Progenitor cell of endocrine pancreas (in vitro differentiated cells): Measurements from ENCODE around the gene G6PC2. TPM values are rescaled to one million over a fixed set of nuclear protein-coding genes. Genes with fewer than 3 reads are reported as not detected.

ENCODE experiments used
- DNase-seq: peaks from one replicate; pipeline ENCODE4 v3.0.0; 2021; ENCODE audit warnings: low spot score; ENCODE audit not compliant: unreplicated experiment
- H3K27ac Mint-ChIP-seq: 2 replicates; pipeline ENCODE4 v1.8.0; 2021; ENCODE audit warnings: mild to moderate bottlenecking, moderate library complexity, mixed read lengths
- H3K27me3 Mint-ChIP-seq: 2 replicates; pipeline ENCODE4 v1.8.0; 2021; ENCODE audit warnings: mixed read lengths
- H3K36me3 Mint-ChIP-seq: 2 replicates; pipeline ENCODE4 v1.8.0; 2022; ENCODE audit warnings: mixed read lengths; ENCODE audit not compliant: insufficient read depth
- H3K4me1 Mint-ChIP-seq: 2 replicates; pipeline ENCODE4 v1.8.0; 2021; ENCODE audit warnings: low read depth, mixed read lengths
- H3K4me3 Mint-ChIP-seq: 2 replicates; pipeline ENCODE4 v1.8.0; 2021; ENCODE audit warnings: low read depth, mild to moderate bottlenecking, moderate library complexity, mixed read lengths
- H3K9me3 Mint-ChIP-seq: 2 replicates; pipeline ENCODE4 v1.8.0; 2021; ENCODE audit warnings: low read depth, mixed read lengths
- long read RNA-seq: library from polyadenylated mRNA; unstranded; transcript quantifications from one replicate; pipeline ENCODE4 v2.0.0, GENCODE V29; 2020
- total RNA-seq: library from RNA; stranded (reverse); gene quantifications from 2 replicates; pipeline ENCODE4 v1.2.1, GENCODE V29; 2021
- TF ChIP-seq, protein P1 (sequence below): fragments of 200-600 bp; sonication (generic); IDR thresholded peaks from one replicate; pipeline ENCODE4 v1.5.0; 2021; ENCODE audit warnings: antibody characterized with exemption, mild to moderate bottlenecking; ENCODE audit not compliant: unreplicated experiment

G6PC2 gene, protein sequence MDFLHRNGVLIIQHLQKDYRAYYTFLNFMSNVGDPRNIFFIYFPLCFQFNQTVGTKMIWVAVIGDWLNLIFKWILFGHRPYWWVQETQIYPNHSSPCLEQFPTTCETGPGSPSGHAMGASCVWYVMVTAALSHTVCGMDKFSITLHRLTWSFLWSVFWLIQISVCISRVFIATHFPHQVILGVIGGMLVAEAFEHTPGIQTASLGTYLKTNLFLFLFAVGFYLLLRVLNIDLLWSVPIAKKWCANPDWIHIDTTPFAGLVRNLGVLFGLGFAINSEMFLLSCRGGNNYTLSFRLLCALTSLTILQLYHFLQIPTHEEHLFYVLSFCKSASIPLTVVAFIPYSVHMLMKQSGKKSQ
- total RNA-seq, result not detected in 2 replicates
- long read RNA-seq, result 0 reads

GRCh38 chr2:168901003-168901402 is at the start of gene G6PC2:
Gene G6PC2 (plus strand): TSS chr2:168901291. CDS start chr2:168901332, 41 bp downstream.
- Mint-ChIP-seq H3K27me3 (no peaks in the 10 kb centered on the region), H3K36me3 (no peaks in the 10 kb centered on the region), H3K27ac (no peak within 1 kb of the TSS), H3K4me3 (no peak within 1 kb of the TSS), H3K9me3 (no peaks in the 10 kb centered on the region), H3K4me1 (no peaks in the 10 kb centered on the region)
- DNase-seq, result no peak
- TF ChIP-seq, protein P1, sequence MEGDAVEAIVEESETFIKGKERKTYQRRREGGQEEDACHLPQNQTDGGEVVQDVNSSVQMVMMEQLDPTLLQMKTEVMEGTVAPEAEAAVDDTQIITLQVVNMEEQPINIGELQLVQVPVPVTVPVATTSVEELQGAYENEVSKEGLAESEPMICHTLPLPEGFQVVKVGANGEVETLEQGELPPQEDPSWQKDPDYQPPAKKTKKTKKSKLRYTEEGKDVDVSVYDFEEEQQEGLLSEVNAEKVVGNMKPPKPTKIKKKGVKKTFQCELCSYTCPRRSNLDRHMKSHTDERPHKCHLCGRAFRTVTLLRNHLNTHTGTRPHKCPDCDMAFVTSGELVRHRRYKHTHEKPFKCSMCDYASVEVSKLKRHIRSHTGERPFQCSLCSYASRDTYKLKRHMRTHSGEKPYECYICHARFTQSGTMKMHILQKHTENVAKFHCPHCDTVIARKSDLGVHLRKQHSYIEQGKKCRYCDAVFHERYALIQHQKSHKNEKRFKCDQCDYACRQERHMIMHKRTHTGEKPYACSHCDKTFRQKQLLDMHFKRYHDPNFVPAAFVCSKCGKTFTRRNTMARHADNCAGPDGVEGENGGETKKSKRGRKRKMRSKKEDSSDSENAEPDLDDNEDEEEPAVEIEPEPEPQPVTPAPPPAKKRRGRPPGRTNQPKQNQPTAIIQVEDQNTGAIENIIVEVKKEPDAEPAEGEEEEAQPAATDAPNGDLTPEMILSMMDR, result no peak

- no peak overlapping the region for H3K27ac Mint-ChIP-seq
- H3K4me1 Mint-ChIP-seq, result peaks cover 4% of the 10 kb centered on the region
- no peaks in the 10 kb centered on the region for H3K27me3 Mint-ChIP-seq
- H3K4me3 Mint-ChIP-seq, result no peak overlapping the region
- peaks cover 7% of the 10 kb centered on the region for H3K9me3 Mint-ChIP-seq
- TF ChIP-seq, protein P1, result no peak
- peaks cover 4% of the 10 kb centered on the region for H3K36me3 Mint-ChIP-seq
- no peak for DNase-seq
Observed at GRCh38 chr2:168851674-168852320, 49.3 kb upstream of the G6PC2 start.

GRCh38 chr2:168852481-168852880 is 48.6 kb upstream of the G6PC2 start:
- H3K36me3 Mint-ChIP-seq, result peaks cover 4% of the 10 kb centered on the region
- no peak overlapping the region for H3K4me3 Mint-ChIP-seq
- TF ChIP-seq, protein P1, result no peak
- no peaks in the 10 kb centered on the region for H3K27me3 Mint-ChIP-seq
- no peak for DNase-seq
- no peak overlapping the region for H3K27ac Mint-ChIP-seq
- H3K4me1 Mint-ChIP-seq, result peaks cover 10% of the 10 kb centered on the region
- peaks cover 7% of the 10 kb centered on the region for H3K9me3 Mint-ChIP-seq

GRCh38 chr2:168853471-168853870 is 47.6 kb upstream of the G6PC2 start:
- H3K36me3 Mint-ChIP-seq, result peaks cover 4% of the 10 kb centered on the region
- H3K4me3 Mint-ChIP-seq, result no peak overlapping the region
- H3K27ac Mint-ChIP-seq, result no peak overlapping the region
- DNase-seq, result no peak
- TF ChIP-seq, protein P1, result no peak
- peaks cover 7% of the 10 kb centered on the region for H3K9me3 Mint-ChIP-seq
- H3K27me3 Mint-ChIP-seq, result no peaks in the 10 kb centered on the region
- H3K4me1 Mint-ChIP-seq, result peaks cover 12% of the 10 kb centered on the region

- Mint-ChIP-seq H3K4me3 (no peak overlapping the region), H3K27me3 (no peaks in the 10 kb centered on the region), H3K36me3 (peaks cover 4% of the 10 kb centered on the region), H3K9me3 (peaks cover 7% of the 10 kb centered on the region), H3K4me1 (peaks cover 15% of the 10 kb centered on the region), H3K27ac (no peak overlapping the region)
- DNase-seq, result no peak
- TF ChIP-seq, protein P1, result no peak
Observed at GRCh38 chr2:168854651-168855050, 46.4 kb upstream of the G6PC2 start.
